Kidney (tissue), 14 donors: Measurements from ENCODE around the gene SPOP. TPM values are rescaled to one million over a fixed set of nuclear protein-coding genes. Genes with fewer than 3 reads are reported as not detected.
"Not testable (repeated sequence)": the region's sequence is repeated elsewhere in the genome, so short reads cannot be mapped to it uniquely, and the experiment has no call there.

ENCODE experiments used
- DNase-seq, 5 donors: peaks; one replicate each; pipeline ENCODE4 v3.0.0-alpha.2; 2013 to 2020
- FAIRE-seq: peaks from 2 replicates; lab custom pipeline; 2012; peaks lifted over from hg19 to GRCh38; lab: Jason Lieb, UNC
- H3K27ac ChIP-seq, 2 donors: one replicate each; pipeline ENCODE4 v1.7.0; 2013; ENCODE audit warnings: low read depth in 2 of 2, low read length in 2 of 2, inconsistent platforms in 1 of 2
- H3K27me3 ChIP-seq: one replicate; pipeline ENCODE4 v1.7.1; 2013; ENCODE audit warnings: low read length, inconsistent platforms; ENCODE audit not compliant: control insufficient read depth, insufficient read depth
- H3K36me3 ChIP-seq, 3 donors: one replicate each; pipeline versions ENCODE4 v1.7.0 to v1.7.1; 2013; ENCODE audit warnings: low read length in 3 of 3, control low read depth in 1 of 3, inconsistent platforms in 1 of 3; ENCODE audit not compliant: insufficient read depth in 3 of 3, control insufficient read depth in 2 of 3
- H3K4me1 ChIP-seq, 3 donors: one replicate each; pipeline versions ENCODE4 v1.7.0 to v1.7.1; 2013; ENCODE audit warnings: low read length in 3 of 3, inconsistent platforms in 1 of 3, low read depth in 1 of 3; ENCODE audit not compliant: control insufficient read depth in 2 of 3, insufficient read depth in 2 of 3
- H3K4me3 ChIP-seq, 3 donors: one replicate each; pipeline versions ENCODE4 v1.7.0 to v1.8.1; 2013; ENCODE audit warnings: low read length in 3 of 3, control low read depth in 1 of 3, inconsistent platforms in 1 of 3
- H3K9ac ChIP-seq, 3 donors: one replicate each; pipeline versions ENCODE4 v1.7.0 to v1.7.1; 2013; ENCODE audit warnings: low read length in 3 of 3, control low read depth in 1 of 3, inconsistent platforms in 1 of 3
- H3K9me3 ChIP-seq, 3 donors: one replicate each; pipeline versions ENCODE4 v1.7.0 to v1.7.1; 2013; ENCODE audit warnings: low read length in 3 of 3, control low read depth in 1 of 3, inconsistent platforms in 1 of 3; ENCODE audit not compliant: control insufficient read depth in 2 of 3, insufficient read depth in 1 of 3
- CTCF ChIP-seq: IDR thresholded peaks from 3 replicates; pipeline ENCODE4 v1.5.1; 2012; ENCODE audit warnings: mild to moderate bottlenecking, moderate library complexity, borderline replicate concordance; ENCODE audit not compliant: insufficient read depth; ENCODE audit errors: extremely low read depth
- intact Hi-C: fragments of 100-400 bp; cut with DNase I; formaldehyde crosslinking; loops from one replicate; pipeline ENCODE4 v1.11.1; 2022
- polyA plus RNA-seq: library from polyadenylated mRNA; stranded (reverse); fragments of 350-450 nt; fragmentation: Illumina TruSeq; extraction: RNeasy Lipid Tissue Mini Kit (QIAGEN cat#74804); gene quantifications from one replicate; pipeline ENCODE4 v1.2.3, GENCODE V29; 2014; ENCODE audit warnings: low read depth, low replicate concordance; ENCODE audit not compliant: insufficient read depth
- total RNA-seq: library from RNA; stranded (reverse); fragmentation: NEBNext Ultra II Directional; extraction: Animal tissue kit (Norgen Biotek cat#: 25700); gene quantifications from one replicate; pipeline ENCODE4 v1.2.1, GENCODE V29; 2021
- donor health status: control.
- donor health status: control.
- donor health status: control.
- donor health status: control.
- donor health status: control.
- donor health status: DM: yes; HTN: yes; CAD: no.
- donor health status: Normal renal cell carcinoma (clear cell type).

Gene SPOP
- total and polyA plus RNA-seq, 2 donors from 2014 or later, result 28.2 to 73.8 TPM

GRCh38 chr17:49725452-49726130 lies 47.7 kb upstream of the SPOP start:
- DNase-seq (no peak), FAIRE-seq (no peak)
- TF ChIP-seq CTCF, result no peak
- Histone ChIP-seq H3K9me3 (no peaks in the 10 kb centered on the region), H3K27me3 (no peaks in the 10 kb centered on the region), H3K9ac (no peak overlapping the region), H3K36me3 (peaks cover 0 to 8% (median 3%) of the 10 kb centered on the region in 3 donors), H3K27ac (no peak overlapping the region), H3K4me1 (peaks cover 0 to 6% (median 3%) of the 10 kb centered on the region in 3 donors), H3K4me3 (no peak overlapping the region)
- intact Hi-C loops, result no loop called here

GRCh38 chr17:49724552-49724951 lies 46.7 kb upstream of the SPOP start:
- H3K9me3 ChIP-seq, H3K4me1 ChIP-seq, H3K9ac ChIP-seq, H3K27ac ChIP-seq, H3K27me3 ChIP-seq, DNase-seq, intact Hi-C loops, H3K4me3 ChIP-seq, FAIRE-seq: not testable (repeated sequence)
- peaks cover 0 to 15% (median 8%) of the 10 kb centered on the region in 3 donors for H3K36me3 ChIP-seq

GRCh38 chr17:49723423-49723822 lies 45.5 kb upstream of the SPOP start:
- no peak for FAIRE-seq
- H3K9me3 ChIP-seq, result no peaks in the 10 kb centered on the region
- DNase-seq, result peak; percentile 45 to 91 (median 50)
- H3K4me3 ChIP-seq, result no peak overlapping the region
- H3K4me1 ChIP-seq, result peaks cover 0 to 2% (median 0%) of the 10 kb centered on the region in 3 donors
- no peak for TF ChIP-seq CTCF
- H3K9ac ChIP-seq, result no peak overlapping the region
- H3K27me3 ChIP-seq, result no peaks in the 10 kb centered on the region
- H3K27ac ChIP-seq, result no peak overlapping the region
- H3K36me3 ChIP-seq, result peaks cover 0 to 19% (median 11%) of the 10 kb centered on the region in 3 donors
- intact Hi-C loops, result no loop called here

- intact Hi-C loops, result no loop called here
- Histone ChIP-seq H3K27me3 (no peaks in the 10 kb centered on the region), H3K9me3 (no peaks in the 10 kb centered on the region), H3K4me1 (peaks cover 0 to 2% (median 0%) of the 10 kb centered on the region in 3 donors), H3K27ac (no peak overlapping the region), H3K36me3 (peaks cover 4 to 30% (median 21%) of the 10 kb centered on the region in 3 donors), H3K9ac (no peak overlapping the region), H3K4me3 (no peak overlapping the region)
- TF ChIP-seq CTCF, result no peak
- FAIRE-seq, result no peak
- DNase-seq, result no peak
Measured at GRCh38 chr17:49722066-49722465, 44.2 kb upstream of the SPOP start.
